Spinal cord (tissue), 10 donors: Measurements from ENCODE around the gene PKHD1. TPM values are rescaled to one million over a fixed set of nuclear protein-coding genes. Genes with fewer than 3 reads are reported as not detected.
A peak's percentile ranks its signal among the peaks of the same experiment; 100 is the strongest.

ENCODE experiments used
- DNase-seq, 6 donors: peaks; one replicate each; pipeline versions ENCODE4 v3.0.0 to v3.0.0-alpha.2; 2013 to 2015; ENCODE audit warnings: low spot score in 6 of 6, low read depth in 4 of 6
- H3K27ac ChIP-seq: one replicate; pipeline ENCODE4 v1.5.1; 2013; ENCODE audit warnings: low read depth, low read length, control low read depth
- H3K27me3 ChIP-seq: one replicate; pipeline ENCODE4 v1.6.1; 2013; ENCODE audit warnings: low read length; ENCODE audit not compliant: control insufficient read depth, insufficient read depth
- H3K36me3 ChIP-seq: one replicate; pipeline ENCODE4 v1.6.1; 2013; ENCODE audit warnings: low read length; ENCODE audit not compliant: control insufficient read depth, insufficient read depth
- H3K4me1 ChIP-seq: one replicate; pipeline ENCODE4 v1.6.1; 2013; ENCODE audit warnings: low read length; ENCODE audit not compliant: control insufficient read depth, insufficient read depth
- H3K4me3 ChIP-seq: one replicate; pipeline ENCODE4 v1.5.1; 2013; ENCODE audit warnings: low read depth, low read length, control low read depth
- H3K9me3 ChIP-seq: one replicate; pipeline ENCODE4 v1.6.1; 2013; ENCODE audit warnings: low read length; ENCODE audit not compliant: control insufficient read depth, insufficient read depth
- WGBS: methylation state at CpG from one replicate; pipeline ENCODE4 v1.1.5; 2013; ENCODE audit warnings: missing lambda C conversion rate; ENCODE audit not compliant: insufficient coverage; 5-methylcytosine and 5-hydroxymethylcytosine counted together
- polyA plus RNA-seq, 2 donors: library from polyadenylated mRNA; unstranded; fragments of 120-200 nt; gene quantifications; one replicate each; pipeline ENCODE4 v1.2.1, GENCODE V29; 2013; ENCODE audit not compliant: insufficient read length in 2 of 2
- total RNA-seq, 2 donors: library from RNA; depleted of rRNA in 1 of 2; stranded (reverse); fragments of 120-200 nt in 1 of 2; fragments of >200 nt in 1 of 2; gene quantifications; one replicate each; pipeline versions ENCODE4 v1.2.3 to v1.2.4, GENCODE V29; 2013 to 2014
- donor health status: healthy.

Gene PKHD1
- total and polyA plus RNA-seq, 4 donors, result 0.10 to 0.20 (median 0.13) TPM

DNA sequence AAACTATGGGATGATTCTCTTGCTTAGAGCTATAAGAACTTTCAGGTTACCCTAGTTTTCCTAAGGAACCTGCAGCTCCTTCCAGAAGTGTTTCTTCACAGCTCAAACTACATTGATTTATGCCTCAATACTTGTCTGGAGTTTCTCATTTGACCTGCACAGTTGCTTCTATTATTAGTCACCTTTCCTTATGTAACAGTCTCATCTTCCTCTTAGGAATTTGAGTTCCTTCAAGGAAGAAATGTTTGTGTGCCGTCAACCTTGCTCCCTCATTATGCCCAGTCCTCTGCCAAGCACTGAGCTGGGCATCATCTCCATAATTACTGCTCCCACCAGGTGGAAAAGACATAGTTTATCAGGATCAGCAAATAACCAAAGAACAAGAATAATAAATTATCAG lies 466.4 kb downstream of the PKHD1 start:
- Histone ChIP-seq H3K9me3 (no peaks in the 10 kb centered on the region), H3K27ac (no peak overlapping the region), H3K27me3 (no peaks in the 10 kb centered on the region), H3K4me1 (no peaks in the 10 kb centered on the region), H3K4me3 (no peak overlapping the region), H3K36me3 (no peaks in the 10 kb centered on the region)
- no CpG with 5 or more reads among the region's 1 CpG for WGBS
- no peak for DNase-seq

DNA sequence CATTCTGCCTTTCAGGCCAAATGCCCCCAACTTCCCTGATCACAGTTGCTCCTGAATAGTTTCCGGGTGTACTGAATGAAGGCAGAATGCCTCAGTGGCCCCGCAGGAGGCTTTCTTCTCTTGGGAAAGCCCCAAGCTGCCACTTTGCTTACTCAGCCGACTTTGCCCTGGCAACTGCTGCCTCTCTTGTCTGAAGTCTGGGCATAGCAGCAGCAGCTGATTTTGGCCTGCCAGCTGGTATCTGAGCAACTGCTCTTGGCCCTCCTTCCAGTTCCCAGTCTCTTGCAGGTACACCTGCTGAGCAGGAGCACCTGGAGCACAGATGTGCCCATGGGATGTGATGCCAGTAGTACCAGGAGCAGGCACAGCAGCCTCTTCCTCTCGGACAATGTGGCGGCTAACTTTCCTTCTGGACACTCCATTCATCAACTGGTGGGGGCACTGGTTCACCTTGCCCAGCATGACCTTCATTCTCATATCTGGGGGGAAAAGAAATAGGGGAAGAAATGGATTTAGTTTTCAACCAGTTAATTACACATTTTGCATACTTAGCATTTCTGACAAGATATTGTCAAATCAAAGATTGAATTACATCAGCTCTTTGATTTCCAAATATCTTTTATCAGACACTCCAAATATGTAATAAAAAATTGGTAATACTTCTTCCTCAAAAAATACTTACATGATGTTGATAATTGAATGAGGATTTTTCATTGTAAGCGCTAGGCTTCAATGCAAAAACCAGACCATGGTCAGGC lies 468.2 kb downstream of the PKHD1 start:
- Histone ChIP-seq H3K36me3 (no peaks in the 10 kb centered on the region), H3K27ac (no peak overlapping the region), H3K4me1 (no peaks in the 10 kb centered on the region), H3K9me3 (no peaks in the 10 kb centered on the region), H3K27me3 (no peaks in the 10 kb centered on the region), H3K4me3 (no peak overlapping the region)
- WGBS, result 65% methylated on average over 3 of the region's 6 CpGs
- DNase-seq, result peak in 1 of 6 donors; percentile 3

DNA sequence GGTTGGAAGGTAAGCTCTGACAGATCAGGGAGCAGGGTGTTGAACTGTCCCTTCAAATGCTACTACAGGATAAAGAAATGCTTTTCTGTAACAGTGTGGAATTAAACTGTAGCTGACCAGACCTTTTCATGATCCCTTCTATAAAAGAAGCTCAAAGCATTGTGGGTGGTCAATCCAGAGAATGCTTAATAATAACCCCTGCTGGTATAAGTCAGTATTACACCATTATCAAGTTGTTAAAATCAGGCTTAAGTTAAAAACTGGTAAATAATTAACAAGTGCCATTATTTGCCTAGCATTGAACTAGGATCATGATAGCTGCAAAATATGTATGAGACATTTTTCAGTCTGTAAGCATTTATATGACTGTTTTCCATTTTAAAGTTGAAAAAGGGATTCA lies 468.9 kb downstream of the PKHD1 start:
- no peak for DNase-seq
- Histone ChIP-seq H3K36me3 (no peaks in the 10 kb centered on the region), H3K9me3 (no peaks in the 10 kb centered on the region), H3K4me1 (no peaks in the 10 kb centered on the region), H3K27ac (no peak overlapping the region), H3K4me3 (no peak overlapping the region), H3K27me3 (no peaks in the 10 kb centered on the region)

DNA sequence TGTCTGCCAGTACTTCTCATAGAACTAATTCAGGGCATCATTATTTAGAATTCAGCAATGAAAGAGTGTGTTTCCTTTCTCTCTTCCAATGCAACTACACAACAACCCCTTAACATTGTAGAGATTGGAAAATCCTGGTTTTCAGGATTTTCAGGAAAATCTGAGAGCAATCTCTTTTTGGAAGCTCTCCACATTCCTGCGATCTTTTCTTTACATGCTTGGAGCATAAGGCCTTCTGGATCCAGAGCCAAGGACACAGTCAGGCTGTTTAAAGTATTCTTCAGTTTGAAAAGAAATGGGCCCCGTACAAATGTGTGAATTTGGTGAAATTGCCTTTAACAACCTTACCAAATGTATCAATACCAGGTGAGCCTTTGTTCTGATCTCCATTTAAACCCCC lies 469.7 kb downstream of the PKHD1 start:
- Histone ChIP-seq H3K36me3 (no peaks in the 10 kb centered on the region), H3K4me1 (no peaks in the 10 kb centered on the region), H3K9me3 (no peaks in the 10 kb centered on the region), H3K27ac (no peak overlapping the region), H3K27me3 (no peaks in the 10 kb centered on the region), H3K4me3 (no peak overlapping the region)
- peak in 1 of 6 donors; percentile 24 for DNase-seq
- 80% methylated on average over 1 of the region's 2 CpGs for WGBS

DNA sequence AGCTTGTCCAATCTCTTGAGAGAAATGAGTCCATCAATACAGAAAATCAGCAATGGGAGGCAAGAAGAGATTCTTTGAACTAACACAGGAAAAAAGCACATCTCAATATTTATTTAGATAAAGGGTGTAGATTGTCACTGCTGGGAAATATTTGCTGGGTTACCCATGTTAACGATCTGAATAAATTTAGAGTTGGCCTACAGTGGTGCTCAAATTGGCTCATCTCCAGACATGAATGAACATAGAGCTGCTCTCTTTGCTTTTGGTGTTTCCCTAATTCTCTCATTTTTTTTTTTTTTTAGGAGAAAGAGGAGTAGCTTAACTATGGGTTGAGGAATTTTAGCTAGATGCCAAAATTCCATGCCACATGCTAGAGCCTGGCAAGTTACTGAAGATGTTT lies 471.2 kb downstream of the PKHD1 start:
- H3K27me3 ChIP-seq, result no peaks in the 10 kb centered on the region
- no peaks in the 10 kb centered on the region for H3K9me3 ChIP-seq
- H3K27ac ChIP-seq, result no peak overlapping the region
- H3K4me1 ChIP-seq, result no peaks in the 10 kb centered on the region
- no peaks in the 10 kb centered on the region for H3K36me3 ChIP-seq
- peak in 2 of 6 donors; percentile 5 to 35 for DNase-seq
- H3K4me3 ChIP-seq, result no peak overlapping the region
- 25% methylated on average over 1 of the region's 1 CpG for WGBS

DNA sequence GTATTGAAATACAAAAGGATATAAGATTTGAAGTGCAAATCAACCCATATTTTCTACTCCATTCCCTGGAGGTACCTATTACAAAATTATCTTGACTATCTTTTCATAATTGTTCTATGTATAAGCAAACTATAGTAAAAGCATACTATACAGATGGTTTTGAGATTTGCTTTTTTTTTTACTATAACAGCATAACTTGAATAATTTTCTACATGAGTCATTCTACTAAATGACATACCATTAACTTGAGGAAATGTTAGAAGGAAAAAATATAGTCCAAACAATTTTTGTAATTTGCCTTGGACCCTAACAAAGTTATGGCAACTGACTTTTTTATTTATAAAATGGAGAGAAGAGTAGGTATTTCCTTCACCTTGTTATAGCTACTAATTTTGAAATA lies 472.7 kb downstream of the PKHD1 start:
- Histone ChIP-seq H3K4me1 (no peaks in the 10 kb centered on the region), H3K27ac (no peak overlapping the region), H3K27me3 (no peaks in the 10 kb centered on the region), H3K4me3 (no peak overlapping the region), H3K36me3 (no peaks in the 10 kb centered on the region), H3K9me3 (no peaks in the 10 kb centered on the region)
- DNase-seq, result no peak

DNA sequence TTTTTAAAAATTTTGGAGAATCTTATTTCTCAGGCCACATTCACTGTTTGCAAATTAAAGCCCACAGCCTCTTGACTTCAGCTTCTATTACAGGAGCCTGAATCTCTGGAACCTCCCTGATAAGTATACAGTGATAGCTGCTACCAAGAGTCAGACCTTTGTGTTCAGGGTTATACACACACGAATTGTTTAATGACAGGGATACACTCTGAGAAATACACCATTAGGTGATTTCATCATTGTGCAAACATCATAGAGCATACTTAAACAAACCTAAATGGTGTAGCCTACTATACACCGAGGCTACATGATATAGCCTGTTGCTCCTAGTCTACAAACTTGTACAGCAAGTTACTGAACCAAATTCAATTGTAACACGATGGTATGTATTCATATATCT lies 473.9 kb downstream of the PKHD1 start:
- H3K27ac ChIP-seq, result no peak overlapping the region
- no peaks in the 10 kb centered on the region for H3K27me3 ChIP-seq
- no peaks in the 10 kb centered on the region for H3K4me1 ChIP-seq
- no peak for DNase-seq
- H3K9me3 ChIP-seq, result no peaks in the 10 kb centered on the region
- no peak overlapping the region for H3K4me3 ChIP-seq
- H3K36me3 ChIP-seq, result no peaks in the 10 kb centered on the region
- WGBS, result 82% methylated on average over 2 of the region's 3 CpGs

DNA sequence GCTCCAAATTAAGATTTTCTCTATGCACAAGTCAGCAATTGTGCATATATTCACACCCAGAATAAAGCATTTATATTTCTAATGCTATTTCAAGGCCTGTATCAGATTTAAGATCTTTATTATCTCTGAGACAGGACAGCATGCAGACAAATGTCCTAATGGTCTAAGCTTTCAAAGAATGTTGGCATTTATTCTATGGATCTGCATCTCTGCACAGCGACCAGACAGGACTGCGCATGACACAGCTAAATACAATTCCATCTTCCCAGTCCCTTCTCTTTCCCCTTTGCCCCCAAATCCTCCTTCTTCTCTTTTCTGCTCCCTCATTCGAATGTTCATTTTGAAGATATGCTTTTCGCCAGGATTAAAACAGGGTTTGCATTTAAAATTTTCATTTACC lies 478.5 kb downstream of the PKHD1 start:
- no peaks in the 10 kb centered on the region for H3K4me1 ChIP-seq
- WGBS, result 100% methylated on average over 2 of the region's 4 CpGs
- no peaks in the 10 kb centered on the region for H3K9me3 ChIP-seq
- peak in 1 of 6 donors; percentile 16 for DNase-seq
- H3K27ac ChIP-seq, result no peak overlapping the region
- H3K36me3 ChIP-seq, result no peaks in the 10 kb centered on the region
- no peaks in the 10 kb centered on the region for H3K27me3 ChIP-seq
- H3K4me3 ChIP-seq, result no peak overlapping the region

DNA sequence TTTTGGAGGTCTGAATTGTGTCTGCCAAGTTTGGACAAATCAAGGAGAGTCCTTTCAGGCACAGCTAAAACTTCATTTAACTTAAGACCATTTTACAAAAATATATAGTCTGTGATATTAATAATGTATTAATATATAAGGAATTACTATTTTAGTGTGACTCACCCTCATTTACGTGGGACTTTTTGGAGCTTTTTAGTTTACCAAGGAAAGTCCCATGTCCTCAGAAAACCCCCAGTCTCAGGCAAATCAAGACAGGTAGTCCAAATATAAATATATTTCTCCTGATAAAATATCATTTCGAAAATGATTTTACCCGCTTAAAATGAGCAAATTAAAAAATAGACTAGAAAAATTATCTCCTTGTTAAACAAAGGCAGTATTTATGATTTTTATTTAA lies 479.0 kb downstream of the PKHD1 start:
- Histone ChIP-seq H3K4me3 (no peak overlapping the region), H3K9me3 (no peaks in the 10 kb centered on the region), H3K36me3 (no peaks in the 10 kb centered on the region), H3K4me1 (no peaks in the 10 kb centered on the region), H3K27ac (no peak overlapping the region), H3K27me3 (no peaks in the 10 kb centered on the region)
- DNase-seq, result no peak
- WGBS, result no CpG with 5 or more reads among the region's 3 CpGs

DNA sequence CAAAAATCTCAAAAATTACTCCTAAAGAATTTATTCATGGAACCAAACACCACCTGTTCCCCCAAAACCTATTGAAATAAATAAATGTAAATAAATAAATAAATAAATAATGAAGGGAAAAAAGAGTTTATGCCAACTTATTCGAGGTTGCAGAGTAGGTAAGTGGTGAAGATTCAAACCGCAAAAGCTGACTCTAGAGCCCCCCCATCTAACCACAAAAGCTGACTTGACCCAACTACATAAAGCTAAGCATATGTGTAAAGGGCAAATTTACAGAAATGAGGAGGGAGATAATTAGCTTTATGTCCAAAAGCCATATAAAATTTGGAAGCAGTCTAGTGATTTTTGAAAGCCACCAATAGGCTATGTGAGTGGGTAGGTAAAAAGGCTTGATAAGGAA lies 486.9 kb downstream of the PKHD1 start:
- no peak for DNase-seq
- no peaks in the 10 kb centered on the region for H3K9me3 ChIP-seq
- no peak overlapping the region for H3K27ac ChIP-seq
- no peaks in the 10 kb centered on the region for H3K4me1 ChIP-seq
- H3K4me3 ChIP-seq, result no peak overlapping the region
- no peaks in the 10 kb centered on the region for H3K27me3 ChIP-seq
- WGBS, result no CpG with 5 or more reads among the region's 2 CpGs
- H3K36me3 ChIP-seq, result no peaks in the 10 kb centered on the region
